ENCODE data around the gene ABCA12. TPM values are rescaled to one million over a fixed set of nuclear protein-coding genes. Genes with fewer than 3 reads are reported as not detected.

ABCA12 gene
- total and polyA plus RNA-seq, 9 of the 15 experiments (the other 6 are each of a cell fraction or from before 2014, with no cell fraction given), result 0.02 to 0.03 TPM; not detected in 7

- no peak for FAIRE-seq
- intact Hi-C loops (cut with micrococcal nuclease), result no loop called here
- Histone ChIP-seq H4K20me1 (replicated peaks; ENCODE audit: control insufficient read depth, insufficient read depth, low read length) (no peaks in the 10 kb centered on the region), H3K79me2 (ENCODE audit: control insufficient read depth, insufficient read depth, low read length) (no peaks in the 10 kb centered on the region), H3K9ac (ENCODE audit: insufficient read depth in 1 of 2, low read depth in 2 of 2, low read length in 2 of 2) (no peak overlapping the region), H3K27ac (ENCODE audit: extremely low read depth, low read depth, low read length) (no peak overlapping the region), H3K9me1 (ENCODE audit: control insufficient read depth, insufficient read depth, low read length) (no peaks in the 10 kb centered on the region), H3K27me3 (ENCODE audit: control insufficient read depth in 2 of 2, insufficient read depth in 2 of 2, low read length in 2 of 2) (no peaks in the 10 kb centered on the region), H3K9me3 (replicated peaks; ENCODE audit: control insufficient read depth, insufficient read depth, low read depth, low read length) (no peaks in the 10 kb centered on the region), H3K4me2 (ENCODE audit: insufficient read depth, low read length) (no peak overlapping the region), H3K36me3 (ENCODE audit: control insufficient read depth, insufficient read depth, low read length) (no peaks in the 10 kb centered on the region), H3K4me3 (no peak overlapping the region), H3K4me1 (replicated peaks in 1 of 2; ENCODE audit: control insufficient read depth in 2 of 2, insufficient read depth in 2 of 2, low read length in 2 of 2) (no peaks in the 10 kb centered on the region), H2AFZ (ENCODE audit: low read depth, low read length) (no peak overlapping the region)
- in situ Hi-C loops (cut with MboI), result no loop called here
- DNase-seq (ENCODE audit: extremely low read depth in 1 of 4, low spot score in 3 of 4), result no peak
- no peak for ATAC-seq
- ChIA-PET POLR2A (no interaction called here), CTCF (ENCODE audit: low intra/inter-chr PET ratio) (no interaction called here)
- BruUV-seq (replicated peaks), result no TSS peak
- WGBS (ENCODE audit: insufficient coverage, low coverage, missing lambda C conversion rate), result 6% methylated on average over 3 of the region's 4 CpGs
- TF ChIP-seq GATAD2B (IDR thresholded peaks at IDR 0.05; ENCODE audit: borderline replicate concordance) (no peak), SMAD2 (IDR thresholded peaks at IDR 0.05; ENCODE audit: low read depth, low read length) (no peak), ZNF77 (CRISPR knock-in tag; IDR thresholded peaks at IDR 0.05) (no peak), KAT2B (IDR thresholded peaks at IDR 0.05; ENCODE audit: low read depth, low read length) (no peak), ZBTB7A (IDR thresholded peaks at IDR 0.05; ENCODE audit: borderline replicate concordance, control insufficient read depth, low read depth, low read length) (no peak), ESRRA (IDR thresholded peaks at IDR 0.05; ENCODE audit: borderline replicate concordance, low read depth) (no peak), ZFP36 (IDR thresholded peaks at IDR 0.05; ENCODE audit: low read depth, low read length, partially characterized antibody) (no peak), TRIM25 (IDR thresholded peaks at IDR 0.05; ENCODE audit: borderline replicate concordance) (no peak), RFX7 (CRISPR knock-in tag; IDR thresholded peaks at IDR 0.05) (no peak), GTF2E2 (tag; IDR thresholded peaks at IDR 0.05) (no peak), RBM17 (IDR thresholded peaks at IDR 0.05; ENCODE audit: borderline replicate concordance, low read depth, low read length) (no peak), IFI16 (CRISPR knock-in tag; IDR thresholded peaks at IDR 0.05) (no peak), POLR3G (IDR thresholded peaks at IDR 0.05; ENCODE audit: extremely low read depth, insufficient read length, insufficient replicate concordance) (no peak), MAZ (CRISPR knock-in tag; conservative IDR thresholded peaks at IDR 0.05 in 1 of 2, IDR thresholded peaks at IDR 0.05 in 1 of 2) (no peak), HMG20A (CRISPR knock-in tag; conservative IDR thresholded peaks at IDR 0.05) (no peak), MAX (CRISPR knock-in tag; IDR thresholded peaks at IDR 0.05) (no peak), ZNF561 (CRISPR knock-in tag; conservative IDR thresholded peaks at IDR 0.05) (no peak), ZBTB43 (CRISPR knock-in tag; IDR thresholded peaks at IDR 0.05) (no peak)
Measured at GRCh38 chr2:215083146-215083545, 55.3 kb downstream of the ABCA12 start.
